GM19351 (cell line): Measurements from ENCODE around the gene SEPTIN2.
"Not testable (repeated sequence)": the region's sequence is repeated elsewhere in the genome, so short reads cannot be mapped to it uniquely, and the experiment has no call there.

Experiments used
- ATAC-seq: cut with Tn5 transposase; IDR thresholded peaks from one replicate; pipeline ENCODE4 v1.9.1; 2021; ENCODE audit warnings: mild to moderate bottlenecking, moderate library complexity; ENCODE audit not compliant: unreplicated experiment

The SEPTIN2 gene

DNA sequence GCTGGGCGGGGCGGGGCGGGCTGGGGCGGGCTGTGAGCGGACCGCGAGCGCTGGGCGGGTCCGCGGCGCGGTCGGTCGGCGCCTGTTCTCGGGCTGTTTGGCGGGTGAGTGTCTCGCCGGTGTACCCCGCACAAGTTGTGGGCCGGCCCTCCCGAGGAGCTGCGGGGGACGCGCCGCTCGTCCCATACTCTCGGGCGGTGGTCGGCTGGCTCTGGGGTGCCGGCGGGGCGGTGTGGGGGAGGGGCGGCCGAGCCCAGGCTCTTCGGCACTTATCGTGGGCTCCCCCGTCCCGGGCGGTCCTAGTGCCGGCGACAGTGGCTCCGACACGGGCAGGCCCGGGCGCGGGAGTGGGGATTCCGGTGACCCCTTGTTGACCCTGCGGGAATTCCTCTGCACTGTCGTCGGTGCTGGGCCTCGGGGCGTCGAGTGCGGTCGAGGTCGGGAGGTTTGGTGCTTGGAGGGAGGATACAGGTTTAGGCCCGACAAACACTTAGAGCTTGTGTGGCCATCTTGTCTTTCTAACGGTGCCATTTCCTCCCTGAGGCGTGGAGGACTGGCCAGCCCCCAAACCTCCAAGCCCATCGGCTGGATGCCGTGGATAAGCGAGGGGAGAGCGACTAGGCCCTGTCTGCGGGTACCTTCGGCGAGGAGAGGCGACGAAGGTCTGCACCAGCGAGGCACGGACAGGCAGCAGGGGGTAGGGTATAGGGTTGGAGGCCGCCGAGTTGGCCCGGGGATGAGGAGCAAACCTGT is at the start of gene SEPTIN2:
Gene SEPTIN2 (plus strand): TSS at position 47 of the 753 bp plus-strand sequence. CDS start 8,308 bp downstream, outside the sequence.
- ATAC-seq = peak; percentile 33

DNA sequence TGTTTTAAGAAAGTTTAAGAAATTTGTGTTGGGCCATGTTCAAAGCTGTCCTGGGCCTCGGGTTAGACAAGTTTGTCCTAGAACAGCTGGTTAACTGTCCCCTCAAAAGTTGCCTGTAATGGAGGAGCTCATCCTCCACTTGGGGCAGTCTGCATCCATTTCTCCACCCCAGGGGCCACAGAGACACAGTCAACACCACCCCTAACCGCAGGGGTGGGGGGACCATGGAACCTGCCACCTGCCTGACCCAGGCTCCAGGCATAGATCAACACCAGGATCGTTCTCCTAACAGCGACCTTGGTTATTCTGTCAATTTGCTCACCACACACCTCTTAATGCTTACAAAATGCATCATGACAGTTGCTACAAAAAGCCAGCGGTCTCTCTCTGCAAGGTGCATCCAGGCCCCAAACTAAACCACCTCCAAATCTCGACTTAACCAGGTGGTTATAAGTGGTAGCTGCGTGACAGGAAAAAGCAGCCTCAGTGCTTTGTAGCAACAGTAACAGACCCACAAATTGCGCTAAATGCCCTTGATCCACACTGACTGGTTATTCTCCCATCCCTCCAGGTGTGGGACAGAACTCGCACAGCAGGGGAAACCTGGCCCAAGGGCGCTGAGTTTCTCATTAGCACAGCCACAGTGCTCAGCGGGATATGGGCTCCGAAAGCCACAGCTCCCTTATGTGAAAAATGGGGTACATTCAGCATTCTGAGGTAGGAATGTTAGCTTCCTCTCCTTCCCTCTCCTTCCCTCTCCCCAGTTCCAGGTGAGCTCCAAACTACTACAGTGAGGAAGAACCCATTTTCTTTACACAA is 48.3 kb upstream of the SEPTIN2 start:
- no peak for ATAC-seq

DNA sequence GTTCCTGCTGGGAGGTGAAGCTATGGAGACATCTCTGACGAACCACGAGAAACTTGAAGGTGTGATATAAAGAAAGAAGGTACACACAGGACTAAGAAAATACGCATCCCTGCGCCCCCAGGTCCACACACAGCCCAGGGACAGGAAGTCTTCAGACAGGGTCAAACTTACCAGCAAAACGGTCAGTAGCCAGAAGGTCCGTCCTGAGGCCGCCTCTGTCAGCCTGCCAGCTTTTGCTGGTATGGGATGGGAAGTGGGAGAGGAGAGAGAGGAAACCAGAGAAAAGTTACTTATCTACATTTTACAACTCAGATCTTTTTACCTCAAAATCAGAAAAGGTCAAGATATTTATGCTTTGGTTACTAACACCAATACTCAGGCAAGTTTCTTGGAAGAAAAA is 47.4 kb upstream of the SEPTIN2 start:
- ATAC-seq = no peak

DNA sequence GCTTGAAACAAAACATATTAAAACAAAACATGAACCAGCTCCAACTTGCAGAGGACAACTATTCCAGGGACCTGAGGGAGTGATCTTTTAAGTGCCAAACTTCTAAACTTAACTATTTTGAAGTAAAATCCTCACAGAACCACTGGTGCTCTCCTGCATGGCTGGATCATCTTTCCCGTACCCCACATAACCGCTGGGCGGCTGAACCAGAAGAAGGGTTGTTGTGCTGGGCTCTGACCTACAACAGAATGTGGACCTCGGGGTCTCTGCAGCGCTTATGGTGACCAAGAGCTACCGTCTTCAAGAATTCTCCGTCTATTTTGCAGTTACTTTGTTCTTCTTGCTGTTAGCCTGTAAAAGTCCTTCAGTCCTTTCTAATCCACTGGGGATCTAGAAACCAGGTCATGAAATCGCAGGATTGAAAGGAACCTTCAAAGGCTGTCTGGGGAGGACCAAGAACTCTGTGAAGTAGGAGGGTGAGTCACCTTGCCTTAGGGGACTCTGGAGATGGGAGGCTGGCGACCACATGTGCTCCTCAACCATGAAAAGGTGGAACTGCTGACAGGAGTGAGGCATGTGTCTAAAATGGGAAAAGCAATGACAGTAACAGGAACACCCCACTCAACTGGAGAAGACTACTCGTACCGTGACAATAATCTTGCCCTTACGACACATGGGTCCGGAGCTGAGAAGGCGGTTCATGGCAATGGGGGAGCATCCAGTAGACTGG is 46.8 kb upstream of the SEPTIN2 start:
- no peak for ATAC-seq

- no peak for ATAC-seq
Measured at GRCh38 chr2:241269707-241270520, 45.8 kb upstream of the SEPTIN2 start.

- ATAC-seq = no peak
Measured at GRCh38 chr2:241270531-241270930, 45.2 kb upstream of the SEPTIN2 start.

DNA sequence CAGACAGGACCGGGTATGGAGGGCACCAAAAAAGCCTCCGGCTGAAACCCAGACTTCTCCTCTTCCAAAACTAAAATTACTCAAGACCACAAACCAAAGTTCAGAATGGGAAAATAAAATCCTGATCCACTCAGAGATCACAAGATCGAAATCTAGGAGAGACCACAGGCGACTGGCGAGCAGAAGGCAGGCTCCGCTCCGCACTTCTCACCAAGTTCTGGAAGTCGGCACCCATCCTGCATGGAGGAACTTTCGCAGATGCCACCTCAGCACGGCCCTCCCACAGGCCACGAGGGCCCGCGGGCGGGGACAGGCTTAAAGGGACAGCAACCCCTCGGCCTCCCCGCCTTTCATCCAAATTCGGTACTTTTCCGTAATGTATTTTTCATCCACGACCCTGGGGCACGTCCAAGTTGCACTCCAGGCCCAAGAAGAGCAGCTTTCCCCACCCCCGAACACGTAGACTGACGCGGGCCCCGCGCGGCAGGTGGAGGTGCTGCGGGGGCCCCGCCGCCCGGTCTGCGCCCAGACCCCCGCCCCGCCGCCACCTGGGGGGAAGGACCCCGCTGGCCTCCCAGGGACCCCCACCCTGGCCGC is 43.9 kb upstream of the SEPTIN2 start:
- peak; percentile 48 for ATAC-seq

GRCh38 chr2:241272303-241273209 is 43.2 kb upstream of the SEPTIN2 start:
- peak; percentile 65 for ATAC-seq

- no peak for ATAC-seq
Measured at GRCh38 chr2:241273210-241274020, 42.3 kb upstream of the SEPTIN2 start.

DNA sequence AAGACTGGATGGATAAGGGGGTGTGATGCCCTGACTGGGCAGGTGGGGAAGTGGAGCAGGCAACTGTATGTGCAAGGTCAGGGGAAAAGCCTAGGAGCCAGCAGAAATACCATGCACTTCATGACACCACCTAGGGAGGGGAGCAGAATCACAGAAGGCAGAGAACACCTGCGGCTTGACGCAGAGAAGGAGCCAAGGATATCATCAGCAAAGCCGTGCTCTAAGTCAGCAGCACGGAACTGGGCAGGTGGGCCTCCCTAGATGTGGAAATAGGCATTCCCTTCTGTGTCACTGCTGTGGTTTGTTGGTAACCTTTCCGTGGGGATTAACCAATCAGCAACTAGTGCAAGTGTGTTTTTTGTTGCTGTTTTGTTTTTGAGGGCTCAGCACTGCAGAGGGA is 41.6 kb upstream of the SEPTIN2 start:
- no peak for ATAC-seq

- no peak for ATAC-seq
Measured at GRCh38 chr2:241275504-241275903, 40.2 kb upstream of the SEPTIN2 start.

DNA sequence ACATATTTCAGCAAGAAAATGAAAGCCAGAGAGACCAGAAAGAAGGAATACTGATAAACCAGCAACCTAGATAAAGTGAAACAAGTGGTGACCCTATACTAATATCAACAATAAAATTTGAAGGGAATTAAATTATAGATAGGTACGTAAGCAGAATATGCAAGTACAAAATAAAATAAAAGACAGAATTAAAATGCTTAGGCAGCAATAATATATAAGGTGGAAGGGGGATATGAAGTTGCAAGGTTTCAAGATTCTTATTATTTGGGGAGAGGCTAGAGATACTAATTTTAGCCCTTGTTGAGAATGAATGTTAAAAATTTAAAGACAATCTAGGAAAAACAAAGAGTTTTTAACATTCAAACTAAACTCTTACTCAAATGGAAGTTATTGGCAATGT is 39.8 kb upstream of the SEPTIN2 start:
- no peak for ATAC-seq

GRCh38 chr2:241278306-241278705 is 37.4 kb upstream of the SEPTIN2 start:
- ATAC-seq = not testable (repeated sequence)

- no peak for ATAC-seq
Measured at GRCh38 chr2:241279413-241279812, 36.3 kb upstream of the SEPTIN2 start.

- no peak for ATAC-seq
Measured at GRCh38 chr2:241279828-241280227, 35.9 kb upstream of the SEPTIN2 start.

- no peak for ATAC-seq
Measured at GRCh38 chr2:241280291-241280690, 35.4 kb upstream of the SEPTIN2 start.

DNA sequence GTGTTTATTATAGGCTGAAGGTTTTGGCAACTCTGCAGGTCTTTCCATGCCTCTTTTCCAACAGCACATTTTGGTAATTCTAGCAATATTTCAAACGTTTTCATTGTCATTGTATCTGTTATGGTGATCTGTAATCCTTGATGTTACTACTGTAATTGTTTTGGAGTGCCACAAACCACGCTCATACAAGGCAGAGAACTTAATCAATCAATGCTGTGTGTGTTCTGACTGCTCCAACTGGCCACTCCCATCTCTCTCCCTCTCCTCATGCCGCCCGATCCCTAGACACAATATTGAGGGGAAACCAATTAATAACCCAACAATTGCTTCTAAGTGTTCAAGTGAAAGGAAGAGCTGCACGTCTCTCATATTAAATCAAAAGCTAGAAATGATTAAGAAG is 33.2 kb upstream of the SEPTIN2 start:
- ATAC-seq = no peak

DNA sequence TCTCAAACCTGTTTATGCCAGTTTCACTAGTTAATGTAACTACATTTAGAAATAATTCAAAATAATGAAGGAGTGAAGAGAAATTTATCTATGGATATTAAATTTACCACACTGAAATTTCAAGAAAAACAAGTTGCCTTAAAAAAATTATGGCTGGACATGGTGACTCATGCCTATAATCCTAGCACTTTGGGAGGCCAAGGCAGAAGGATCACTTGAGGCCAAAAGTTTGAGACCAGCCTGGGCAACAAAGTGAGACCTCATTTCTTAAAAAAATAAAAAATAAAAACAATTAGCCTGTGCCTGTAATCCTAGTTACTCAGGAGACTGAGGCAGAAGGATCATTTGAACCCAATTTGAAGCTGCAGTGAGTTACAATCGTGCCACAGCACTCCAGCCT is 30.1 kb upstream of the SEPTIN2 start:
- no peak for ATAC-seq
